A549 (cell line): Measurements from ENCODE around the gene S100A7A. TPM values are rescaled to one million over a fixed set of nuclear protein-coding genes. Genes with fewer than 3 reads are reported as not detected.

Experiments
- ATAC-seq, 2 experiments: fragments of 200-7000 bp in 1 of 2; fragments of >200 bp in 1 of 2; cut with Nextera tagmentation in 1 of 2; cut with Tn5 transposase in 1 of 2; 3 replicates each; pipeline versions ENCODE4 v1.8.0 to v1.9.1; 2018 to 2020; ENCODE audit warnings: mild to moderate bottlenecking in 1 of 2, moderate library complexity in 1 of 2
- CTCF ChIA-PET: fragments of 300-600 bp; sonication (Branson Sonifier 250); formaldehyde crosslinking; extraction: SDS; loops from one replicate; lab custom pipeline; 2021; ENCODE audit warnings: antibody characterized with exemption, inconsistent platforms; lab: Yijun Ruan, JAX
- POLR2A ChIA-PET: fragments of 350-600 bp; formaldehyde crosslinking; extraction: SDS; loops from one replicate; lab custom pipeline; 2021; ENCODE audit warnings: antibody characterized with exemption, inconsistent platforms; lab: Yijun Ruan, JAX
- DNase-seq, 2 experiments: peaks; one replicate each; pipeline versions ENCODE4 v3.0.0 to v3.0.0-alpha.2; 2011 to 2016; ENCODE audit warnings: low read depth in 1 of 2, low spot score in 1 of 2
- FAIRE-seq: peaks from 2 replicates; lab custom pipeline; 2011; peaks lifted over from hg19 to GRCh38; lab: Jason Lieb, UNC
- H3K27ac ChIP-seq, 2 experiments: fragments of >200 bp; sonication (Bioruptor Twin); formaldehyde crosslinking; 3 replicates each; pipeline ENCODE4 v1.5.1; 2016 to 2017
- H3K4me1 ChIP-seq: fragments of >200 bp; sonication (Bioruptor Twin); formaldehyde crosslinking; 3 replicates; pipeline ENCODE4 v1.6.1; 2016
- H3K4me2 ChIP-seq: fragments of >200 bp; sonication (Bioruptor Twin); formaldehyde crosslinking; 3 replicates; pipeline ENCODE4 v1.6.1; 2016
- H3K4me3 ChIP-seq: fragments of >200 bp; sonication (Bioruptor Twin); formaldehyde crosslinking; 3 replicates; pipeline ENCODE4 v1.5.1; 2016
- H3K9me3 ChIP-seq: fragments of >200 bp; sonication (Bioruptor Twin); formaldehyde crosslinking; 3 replicates; pipeline ENCODE4 v1.6.1; 2016
- ATOH8 ChIP-seq: fragments of 250-450 bp; sonication (Bioruptor Pico); IDR thresholded peaks from 2 replicates; pipeline ENCODE4 v1.5.0; 2020; ENCODE audit warnings: low read depth, mild to moderate bottlenecking, moderate library complexity
- BHLHE40 ChIP-seq: IDR thresholded peaks from 2 replicates; pipeline ENCODE4 v1.6.1; 2012; ENCODE audit warnings: low read depth, low read length, inconsistent platforms
- CHD4 ChIP-seq: fragments of 200-600 bp; sonication (generic); IDR thresholded peaks from 2 replicates; pipeline ENCODE4 v1.6.1; 2016; ENCODE audit warnings: antibody characterized with exemption, mild to moderate bottlenecking, borderline replicate concordance
- CTCF ChIP-seq: fragments of >200 bp; sonication (Bioruptor Twin); formaldehyde crosslinking; IDR thresholded peaks from 3 replicates; pipeline ENCODE4 v1.5.1; 2016
- EHF ChIP-seq: fragments of 250-450 bp; sonication (Bioruptor Pico); IDR thresholded peaks from 2 replicates; pipeline ENCODE4 v1.5.0; 2020; ENCODE audit warnings: mild to moderate bottlenecking
- ELK1 ChIP-seq: fragments of 150-350 bp; IDR thresholded peaks from 2 replicates; pipeline ENCODE4 v1.6.1; 2014; ENCODE audit warnings: low read depth, mild to moderate bottlenecking, low read length
- ESRRA ChIP-seq: fragments of 150-350 bp; IDR thresholded peaks from 2 replicates; pipeline ENCODE4 v1.6.1; 2014; ENCODE audit warnings: mild to moderate bottlenecking, low read length, borderline replicate concordance
- HES2 ChIP-seq: fragments of >200 bp; sonication (Bioruptor Twin); formaldehyde crosslinking; IDR thresholded peaks from 2 replicates; pipeline ENCODE4 v1.6.1; 2016
- HMGXB4 ChIP-seq: fragments of 250-450 bp; sonication (Bioruptor Pico); IDR thresholded peaks from 2 replicates; pipeline ENCODE4 v1.5.0; 2021; ENCODE audit warnings: mild to moderate bottlenecking, moderate library complexity, borderline replicate concordance
- JUN ChIP-seq, 2 experiments: fragments of >200 bp; sonication (Bioruptor Twin); formaldehyde crosslinking; IDR thresholded peaks; 2 replicates in 1 of 2; 3 replicates in 1 of 2; pipeline ENCODE4 v1.6.1; 2016 to 2017
- KDM5A ChIP-seq: fragments of 200-600 bp; sonication (generic); IDR thresholded peaks from 2 replicates; pipeline ENCODE4 v1.6.1; 2016; ENCODE audit warnings: antibody characterized with exemption, mild to moderate bottlenecking
- MAFK ChIP-seq: fragments of 450-650 bp; IDR thresholded peaks from 2 replicates; pipeline ENCODE4 v1.6.1; 2014; ENCODE audit not compliant: partially characterized antibody
- MAX ChIP-seq: IDR thresholded peaks from 2 replicates; pipeline ENCODE4 v1.6.1; 2012
- MAZ ChIP-seq: fragments of 150-350 bp; IDR thresholded peaks from 2 replicates; pipeline ENCODE4 v1.6.1; 2014; ENCODE audit warnings: antibody characterized with exemption, low read depth, low read length, borderline replicate concordance
- POLR2A ChIP-seq: IDR thresholded peaks from 2 replicates; pipeline ENCODE4 v1.6.1; 2012; ENCODE audit warnings: mild to moderate bottlenecking, low read length
- RAD21 ChIP-seq, 2 experiments: fragments of >200 bp in 1 of 2; sonication (Bioruptor Twin) in 1 of 2; formaldehyde crosslinking in 1 of 2; IDR thresholded peaks in 1 of 2; conservative IDR thresholded peaks in 1 of 2; 2 replicates in 1 of 2; 3 replicates in 1 of 2; pipeline ENCODE4 v1.6.1; 2012 to 2018; ENCODE audit warnings: inconsistent platforms in 1 of 2
- RCOR1 ChIP-seq: fragments of 150-350 bp; IDR thresholded peaks from 2 replicates; pipeline ENCODE4 v1.6.1; 2014; ENCODE audit warnings: antibody characterized with exemption, low read length, low read depth
- RNF2 ChIP-seq: fragments of 200-600 bp; sonication (generic); IDR thresholded peaks from 2 replicates; pipeline ENCODE4 v1.6.1; 2016; ENCODE audit warnings: low read depth, mild to moderate bottlenecking, antibody characterized with exemption, moderate library complexity, borderline replicate concordance
- SREBF2 ChIP-seq: fragments of 450-650 bp; IDR thresholded peaks from 2 replicates; pipeline ENCODE4 v1.6.1; 2014; ENCODE audit warnings: mild to moderate bottlenecking, moderate library complexity
- ZC3H11A ChIP-seq: fragments of 450-650 bp; IDR thresholded peaks from 2 replicates; pipeline ENCODE4 v1.6.1; 2014; ENCODE audit warnings: antibody characterized with exemption, mild to moderate bottlenecking
- ZNF302 ChIP-seq: fragments of 250-450 bp; sonication (Bioruptor Pico); IDR thresholded peaks from 2 replicates; pipeline ENCODE4 v1.9.0; 2021; ENCODE audit warnings: inconsistent platforms, mild to moderate bottlenecking, moderate library complexity
- ZSCAN20 ChIP-seq: fragments of 250-450 bp; sonication (Bioruptor Pico); IDR thresholded peaks from 2 replicates; pipeline ENCODE4 v1.8.0; 2022; ENCODE audit warnings: mild to moderate bottlenecking, moderate library complexity
- WGBS: methylation state at CpG from one replicate; pipeline ENCODE4 v1.1.6; 2017; ENCODE audit errors: missing lambda C conversion rate; 5-methylcytosine and 5-hydroxymethylcytosine counted together
- polyA plus RNA-seq, 4 experiments: library from polyadenylated mRNA; depleted of rRNA in 3 of 4; stranded (reverse); fragments of >200 nt; fragmentation: RNase III in 1 of 4; extraction: RNeasy Plus Mini Kit Qiagen cat#74134 plus additional on column Dnase treatment in 1 of 4; gene quantifications; 2 replicates in 3 of 4; 3 replicates in 1 of 4; pipeline ENCODE4 v1.2.3, GENCODE V29; 2011 to 2017

S100A7A gene
- polyA plus RNA-seq, 2 of the 4 experiments (the other 2 are of a cell fraction) = not detected

GRCh38 chr1:153402226-153402625 lies 14.1 kb upstream of the S100A7A start:
- Histone ChIP-seq H3K4me1 (no peaks in the 10 kb centered on the region), H3K4me3 (no peak overlapping the region), H3K27ac (no peak overlapping the region), H3K9me3 (0 out of 3 replicates have a peak, but pooled peaks cover 4% of the 10 kb centered on the region), H3K4me2 (no peak overlapping the region)
- WGBS = 2% methylated on average over 2 of the region's 2 CpGs
- ATAC-seq = no peak
- DNase-seq = no peak
- FAIRE-seq = no peak
- no peak for TF ChIP-seq KDM5A
- CTCF ChIA-PET = interaction anchor here (2.3 to 3.8 kb wide), 2 partner anchors 49 to 93 kb away, joined by 14 to 15 read pairs; no protein-coding TSS in a partner anchor
- POLR2A ChIA-PET = no interaction called here

GRCh38 chr1:153403421-153404085 lies 12.8 kb upstream of the S100A7A start:
- H3K9me3 ChIP-seq = 0 out of 3 replicates have a peak, but pooled peaks cover 6% of the 10 kb centered on the region
- FAIRE-seq = no peak
- no peak overlapping the region for H3K27ac ChIP-seq
- no peak for DNase-seq
- H3K4me1 ChIP-seq = no peaks in the 10 kb centered on the region
- TF ChIP-seq SREBF2 = no peak
- TF ChIP-seq CHD4 = no peak
- no peak overlapping the region for H3K4me2 ChIP-seq
- POLR2A ChIA-PET = no interaction called here
- no peak for ATAC-seq
- CTCF ChIA-PET = interaction anchor here (0.6 to 3.8 kb wide), 5 partner anchors 51 to 95 kb away, joined by 3 to 15 read pairs (median 4); partner anchors contain the start of gene PGLYRP4
- no peak overlapping the region for H3K4me3 ChIP-seq
- WGBS = 38% methylated on average over 11 of the region's 11 CpGs

GRCh38 chr1:153404086-153404635 lies 12.2 kb upstream of the S100A7A start:
- Histone ChIP-seq H3K4me1 (no peaks in the 10 kb centered on the region), H3K9me3 (0 out of 3 replicates have a peak, but pooled peaks cover 6% of the 10 kb centered on the region), H3K4me2 (no peak overlapping the region), H3K27ac (no peak overlapping the region), H3K4me3 (no peak overlapping the region)
- ATAC-seq = no peak
- ChIA-PET POLR2A (no interaction called here), CTCF (interaction anchor here (0.6 to 3.8 kb wide), 6 partner anchors 49 to 95 kb away, joined by 3 to 15 read pairs (median 4); partner anchors contain the start of gene PGLYRP4)
- no peak for FAIRE-seq
- DNase-seq = no peak
- 52% methylated on average over 7 of the region's 7 CpGs for WGBS
- TF ChIP-seq ZSCAN20 (CRISPR knock-in tag) = no peak
- no peak for TF ChIP-seq ESRRA
- TF ChIP-seq HES2 = no peak
- no peak for TF ChIP-seq ZC3H11A
- no peak for TF ChIP-seq RNF2
- no peak for TF ChIP-seq BHLHE40
- no peak for TF ChIP-seq MAZ

- Histone ChIP-seq H3K4me1 (no peaks in the 10 kb centered on the region), H3K4me2 (no peak overlapping the region), H3K27ac (no peak overlapping the region), H3K4me3 (no peak overlapping the region), H3K9me3 (0 out of 3 replicates have a peak, but pooled peaks cover 6% of the 10 kb centered on the region)
- ChIA-PET POLR2A (no interaction called here), CTCF (interaction anchor here (0.9 to 3.8 kb wide), 6 partner anchors 9 to 75 kb away, joined by 3 to 15 read pairs (median 4); partner anchors contain the start of gene PGLYRP4)
- ATAC-seq = peak in 1 of 2 experiments; percentile 83; a peak in 3 of 6 replicates
- peak; percentile 40 to 47 for DNase-seq
- WGBS = 13% methylated on average over 15 of the region's 15 CpGs
- no peak for FAIRE-seq
- TF ChIP-seq EHF (CRISPR knock-in tag) = no peak
- TF ChIP-seq ZNF302 = no peak
- TF ChIP-seq SREBF2 = no peak
- no peak for TF ChIP-seq MAFK
- no peak for TF ChIP-seq HMGXB4
- no peak for TF ChIP-seq ELK1
- no peak for TF ChIP-seq RCOR1
- peak; percentile 25; the same call in 1 of the 3 replicates for TF ChIP-seq CTCF
- no peak for TF ChIP-seq ZC3H11A
- TF ChIP-seq RAD21 (conservative IDR thresholded peaks at IDR 0.05 in 1 of 2, IDR thresholded peaks at IDR 0.05 in 1 of 2) = peak in 1 of 2 experiments; percentile 27; a peak in 2 of 5 replicates
- TF ChIP-seq JUN (IDR thresholded peaks at IDR 0.05) = no peak
- no peak for TF ChIP-seq ATOH8 (CRISPR knock-in tag)
- no peak for TF ChIP-seq POLR2A
- TF ChIP-seq MAX = peak; percentile 97
These were observed 11.6 kb upstream of the S100A7A start for GRCh38 chr1:153404768-153405167.
